Stimulated activated naive CD8-positive, alpha-beta T cell treated with anti-CD3 and anti-CD28 coated beads, Interleukin-15, amount 100 ng/mL, for 72 hours (primary cell): ENCODE measurements around the gene SF1.
"Not testable (repeated sequence)": the region's sequence is repeated elsewhere in the genome, so short reads cannot be mapped to it uniquely, and the experiment has no call there.

ENCODE experiments used
- ATAC-seq: fragments of 150-1000 bp; cut with Tn5 transposase; 2 replicates; pipeline ENCODE4 v1.10.0; 2021; ENCODE audit warnings: mild to moderate bottlenecking, moderate library complexity
- DNase-seq, 2 donors: peaks; one replicate each; pipeline ENCODE4 v3.0.0; 2021 to 2022
- H3K27ac Mint-ChIP-seq, 2 donors: one replicate each; pipeline ENCODE4 v1.8.0; 2022; ENCODE audit warnings: mild to moderate bottlenecking in 2 of 2, mixed read lengths in 2 of 2, moderate library complexity in 2 of 2
- H3K27me3 Mint-ChIP-seq: one replicate; pipeline ENCODE4 v1.8.0; 2022; ENCODE audit warnings: mixed read lengths
- H3K4me1 Mint-ChIP-seq: one replicate; pipeline ENCODE4 v1.8.0; 2022; ENCODE audit warnings: mild to moderate bottlenecking, mixed read lengths
- H3K4me3 Mint-ChIP-seq, 2 donors: one replicate each; pipeline ENCODE4 v1.8.0; 2022; ENCODE audit warnings: mild to moderate bottlenecking in 2 of 2, mixed read lengths in 2 of 2, moderate library complexity in 1 of 2
- H3K9me3 Mint-ChIP-seq, 2 donors: one replicate each; pipeline ENCODE4 v1.8.0; 2022; ENCODE audit warnings: mixed read lengths in 2 of 2

The SF1 gene

GRCh38 chr11:64778473-64779298, at the start of gene SF1:
SF1 (minus strand) TSS chr11:64778542; CDS start chr11:64778392, 150 bp downstream.
- ATAC-seq (peak; percentile 92), DNase-seq (peak; percentile 100)
- peaks cover 61% of the 10 kb centered on the region for H3K4me1 Mint-ChIP-seq
- H3K4me3 Mint-ChIP-seq: peak within 1 kb of the TSS; percentile 87 to 90
- no peaks in the 10 kb centered on the region for H3K9me3 Mint-ChIP-seq
- H3K27me3 Mint-ChIP-seq: no peaks in the 10 kb centered on the region
- H3K27ac Mint-ChIP-seq: peak within 1 kb of the TSS; percentile 100

GRCh38 chr11:64827451-64827839, 49.1 kb upstream of the SF1 start:
- no peak for ATAC-seq

GRCh38 chr11:64826578-64827450, 48.5 kb upstream of the SF1 start:
- H3K27ac Mint-ChIP-seq: peak overlapping the region in 1 of 2 donors; percentile 41
- no peak overlapping the region for H3K4me3 Mint-ChIP-seq
- ATAC-seq (no peak), DNase-seq (no peak)
- H3K4me1 Mint-ChIP-seq: no peaks in the 10 kb centered on the region
- no peaks in the 10 kb centered on the region for H3K9me3 Mint-ChIP-seq
- H3K27me3 Mint-ChIP-seq: no peaks in the 10 kb centered on the region

More at GRCh38 chr11:64827451-64827839, 49.1 kb upstream of the SF1 start:
- Mint-ChIP-seq H3K4me3 (no peak overlapping the region), H3K9me3 (no peaks in the 10 kb centered on the region), H3K4me1 (no peaks in the 10 kb centered on the region), H3K27me3 (no peaks in the 10 kb centered on the region), H3K27ac (no peak overlapping the region)
- DNase-seq: no peak

- Mint-ChIP-seq H3K4me1 (no peaks in the 10 kb centered on the region), H3K27me3 (no peaks in the 10 kb centered on the region), H3K4me3 (no peak overlapping the region), H3K9me3 (no peaks in the 10 kb centered on the region), H3K27ac (peak overlapping the region in 1 of 2 donors; percentile 41)
- no peak for ATAC-seq
- DNase-seq: no peak
Measured at GRCh38 chr11:64826062-64826461, 47.7 kb upstream of the SF1 start.

- H3K4me1 Mint-ChIP-seq: no peaks in the 10 kb centered on the region
- no peaks in the 10 kb centered on the region for H3K9me3 Mint-ChIP-seq
- no peak overlapping the region for H3K4me3 Mint-ChIP-seq
- ATAC-seq (no peak), DNase-seq (no peak)
- no peaks in the 10 kb centered on the region for H3K27me3 Mint-ChIP-seq
- no peak overlapping the region for H3K27ac Mint-ChIP-seq
Measured at GRCh38 chr11:64823568-64824119, 45.3 kb upstream of the SF1 start.

- H3K27ac Mint-ChIP-seq: peak overlapping the region in 1 of 2 donors; percentile 61
- H3K4me1 Mint-ChIP-seq: no peaks in the 10 kb centered on the region
- ATAC-seq (no peak), DNase-seq (no peak)
- H3K27me3 Mint-ChIP-seq: no peaks in the 10 kb centered on the region
- no peaks in the 10 kb centered on the region for H3K9me3 Mint-ChIP-seq
- no peak overlapping the region for H3K4me3 Mint-ChIP-seq
Measured at GRCh38 chr11:64817476-64817875, 39.1 kb upstream of the SF1 start.

GRCh38 chr11:64815433-64815832, 37.1 kb upstream of the SF1 start:
- H3K27ac Mint-ChIP-seq, ATAC-seq, DNase-seq: not testable (repeated sequence)

GRCh38 chr11:64814712-64815187, 36.4 kb upstream of the SF1 start:
- no peak for ATAC-seq
- no peak for DNase-seq
- Mint-ChIP-seq H3K9me3 (no peaks in the 10 kb centered on the region), H3K4me3 (no peak overlapping the region), H3K27ac (no peak overlapping the region), H3K4me1 (peaks cover 13% of the 10 kb centered on the region), H3K27me3 (no peaks in the 10 kb centered on the region)

More at GRCh38 chr11:64815433-64815832, 37.1 kb upstream of the SF1 start:
- not testable (repeated sequence) for H3K27me3 Mint-ChIP-seq, H3K4me1 Mint-ChIP-seq, H3K4me3 Mint-ChIP-seq, H3K9me3 Mint-ChIP-seq

GRCh38 chr11:64813826-64814225, 35.5 kb upstream of the SF1 start:
- ATAC-seq (no peak), DNase-seq (no peak)
- Mint-ChIP-seq H3K4me3 (no peak overlapping the region), H3K9me3 (no peaks in the 10 kb centered on the region), H3K4me1 (peaks cover 22% of the 10 kb centered on the region), H3K27ac (no peak overlapping the region), H3K27me3 (no peaks in the 10 kb centered on the region)

GRCh38 chr11:64810891-64811272, 32.5 kb upstream of the SF1 start:
- DNase-seq (no peak), ATAC-seq (peak; percentile 53)
- no peaks in the 10 kb centered on the region for H3K9me3 Mint-ChIP-seq
- no peaks in the 10 kb centered on the region for H3K27me3 Mint-ChIP-seq
- peak overlapping the region; percentile 95 for H3K27ac Mint-ChIP-seq
- peak overlapping the region; percentile 99 to 100 for H3K4me3 Mint-ChIP-seq
- H3K4me1 Mint-ChIP-seq: peaks cover 50% of the 10 kb centered on the region

GRCh38 chr11:64810271-64810890, 32.0 kb upstream of the SF1 start, which contains the start of gene MEN1:
MEN1 (minus strand) TSS chr11:64810551; CDS start chr11:64810109, 442 bp downstream.
- no peaks in the 10 kb centered on the region for H3K9me3 Mint-ChIP-seq
- peak within 1 kb of the TSS; percentile 95 for H3K27ac Mint-ChIP-seq
- DNase-seq (peak; percentile 79 to 85), ATAC-seq (peak; percentile 94)
- H3K27me3 Mint-ChIP-seq: no peaks in the 10 kb centered on the region
- peaks cover 55% of the 10 kb centered on the region for H3K4me1 Mint-ChIP-seq
- H3K4me3 Mint-ChIP-seq: peak within 1 kb of the TSS; percentile 99 to 100

GRCh38 chr11:64809781-64810241, 31.5 kb upstream of the SF1 start:
- ATAC-seq (peak; percentile 37), DNase-seq (no peak)
- Mint-ChIP-seq H3K9me3 (no peaks in the 10 kb centered on the region), H3K4me3 (peak overlapping the region; percentile 99 to 100), H3K4me1 (peaks cover 55% of the 10 kb centered on the region), H3K27ac (peak overlapping the region; percentile 95), H3K27me3 (no peaks in the 10 kb centered on the region)

- Mint-ChIP-seq H3K27ac (no peak overlapping the region), H3K27me3 (no peaks in the 10 kb centered on the region), H3K4me3 (no peak overlapping the region), H3K9me3 (no peaks in the 10 kb centered on the region), H3K4me1 (peaks cover 80% of the 10 kb centered on the region)
- ATAC-seq (no peak), DNase-seq (no peak)
Measured at GRCh38 chr11:64805481-64805880, 27.1 kb upstream of the SF1 start.

- Mint-ChIP-seq H3K27ac (no peak overlapping the region), H3K4me1 (peaks cover 77% of the 10 kb centered on the region), H3K4me3 (peak overlapping the region; percentile 90), H3K9me3 (no peaks in the 10 kb centered on the region), H3K27me3 (no peaks in the 10 kb centered on the region)
- DNase-seq: no peak
- ATAC-seq: no peak
Measured at GRCh38 chr11:64804346-64805210, 26.2 kb upstream of the SF1 start.
